K562 (cell line): ENCODE data around the gene ETDC. TPM values are rescaled to one million over a fixed set of nuclear protein-coding genes. Genes with fewer than 3 reads are reported as not detected.

Source experiments
- ATAC-seq: fragments of 200-7000 bp; cut with Tn5 transposase; 3 replicates; pipeline ENCODE4 v1.9.1; 2020; ENCODE audit warnings: moderate library complexity
- BruUV-seq: library from RNA; stranded (reverse); fragments of 400-500 nt; replicated peaks from 2 replicates; lab custom pipeline; 2021; lab: Mats Ljungman, UMichigan
- CTCF ChIA-PET: fragments of 300-600 bp; formaldehyde crosslinking; extraction: SDS; loops from one replicate; lab custom pipeline; 2021; ENCODE audit warnings: low intra/inter-chr PET ratio; lab: Yijun Ruan, JAX
- POLR2A ChIA-PET: fragments of 300-600, 350-650 bp; sonication (Branson Sonifier 250); formaldehyde crosslinking; extraction: SDS; loops from one replicate; lab custom pipeline; 2021; ENCODE audit warnings: antibody characterized with exemption, inconsistent platforms; lab: Yijun Ruan, JAX
- DNase-seq, 4 experiments: peaks; one replicate each; pipeline versions ENCODE4 v3.0.0 to v3.0.0-alpha.2; 2011 to 2018; ENCODE audit warnings: low spot score in 3 of 4, mixed read lengths in 3 of 4; ENCODE audit errors: extremely low read depth in 1 of 4
- FAIRE-seq: peaks from 2 replicates; lab custom pipeline; 2011; peaks lifted over from hg19 to GRCh38; lab: Jason Lieb, UNC
- H2AFZ ChIP-seq: 2 replicates; pipeline ENCODE4 v1.6.0; 2011; ENCODE audit warnings: low read depth, low read length, control low read depth, inconsistent platforms
- H3K27ac ChIP-seq: fragments of 200-600 bp; 3 replicates; pipeline ENCODE4 v1.8.0; 2011; ENCODE audit warnings: low read depth, mild to moderate bottlenecking, control low read depth, inconsistent platforms, low read length, moderate library complexity, mixed read lengths; ENCODE audit errors: extremely low read depth
- H3K27me3 ChIP-seq, 2 experiments: fragments of 300-600 bp in 1 of 2; 2 replicates in 1 of 2; 3 replicates in 1 of 2; pipeline versions ENCODE4 v1.6.0 to v1.8.0; 2011; ENCODE audit warnings: inconsistent platforms in 2 of 2, low read length in 2 of 2, mild to moderate bottlenecking in 1 of 2, mixed read lengths in 1 of 2, moderate library complexity in 1 of 2; ENCODE audit not compliant: control insufficient read depth in 2 of 2, insufficient read depth in 2 of 2
- H3K36me3 ChIP-seq: fragments of 300-600 bp; 3 replicates; pipeline ENCODE4 v1.8.0; 2011; ENCODE audit warnings: mild to moderate bottlenecking, low read length, inconsistent platforms; ENCODE audit not compliant: control insufficient read depth, insufficient read depth
- H3K4me1 ChIP-seq, 2 experiments: fragments of 200-600 bp in 1 of 2; replicated peaks in 1 of 2; 2 replicates in 1 of 2; 3 replicates in 1 of 2; pipeline versions ENCODE4 v1.5.1 to v1.8.0; 2011; ENCODE audit warnings: inconsistent platforms in 2 of 2, low read length in 2 of 2, mild to moderate bottlenecking in 1 of 2, mixed read lengths in 1 of 2, moderate library complexity in 1 of 2; ENCODE audit not compliant: control insufficient read depth in 2 of 2, insufficient read depth in 2 of 2
- H3K4me2 ChIP-seq: 2 replicates; pipeline ENCODE4 v1.6.1; 2011; ENCODE audit warnings: low read length, control low read depth, inconsistent platforms, mixed read lengths; ENCODE audit not compliant: insufficient read depth
- H3K4me3 ChIP-seq: fragments of 200-600 bp; sonication (generic), shearing (Covaris generic); 2 replicates; pipeline ENCODE4 v1.5.1; 2016; ENCODE audit warnings: control low read depth, inconsistent platforms
- H3K79me2 ChIP-seq: fragments of 200-600 bp; 3 replicates; pipeline ENCODE4 v1.8.0; 2011; ENCODE audit warnings: low read length, inconsistent platforms; ENCODE audit not compliant: control insufficient read depth, insufficient read depth
- H3K9ac ChIP-seq, 2 experiments: 2 replicates each; pipeline versions ENCODE4 v1.6.0 to v1.6.1; 2011; ENCODE audit warnings: low read depth in 2 of 2, low read length in 2 of 2, control low read depth in 1 of 2, inconsistent platforms in 1 of 2, mild to moderate bottlenecking in 1 of 2, mixed read lengths in 1 of 2; ENCODE audit not compliant: insufficient read depth in 1 of 2
- H3K9me1 ChIP-seq: one replicate; pipeline ENCODE4 v1.6.0; 2011; ENCODE audit warnings: inconsistent platforms, mild to moderate bottlenecking, low read length, moderate library complexity; ENCODE audit not compliant: control insufficient read depth, insufficient read depth
- H3K9me3 ChIP-seq: replicated peaks from 2 replicates; pipeline ENCODE4 v1.5.1; 2011; ENCODE audit warnings: low read depth, low read length, inconsistent platforms; ENCODE audit not compliant: control insufficient read depth, insufficient read depth
- H4K20me1 ChIP-seq: replicated peaks from 2 replicates; pipeline ENCODE4 v1.6.1; 2011; ENCODE audit warnings: low read length, inconsistent platforms, mixed read lengths; ENCODE audit not compliant: control insufficient read depth, insufficient read depth
- ADNP ChIP-seq: fragments of 200-800 bp; sonication (Bioruptor generic); IDR thresholded peaks from 2 replicates; pipeline ENCODE4 v1.6.1; 2016; ENCODE audit warnings: missing genetic modification characterization, missing compliant biosample characterization
- ATF7 ChIP-seq: fragments of 450-650 bp; IDR thresholded peaks from 2 replicates; pipeline ENCODE4 v1.7.1; 2014; ENCODE audit warnings: mild to moderate bottlenecking, moderate library complexity
- C11orf30 ChIP-seq: fragments of 450-650 bp; IDR thresholded peaks from 2 replicates; pipeline ENCODE4 v1.6.1; 2016; ENCODE audit warnings: low read depth, mild to moderate bottlenecking
- CCAR2 ChIP-seq: fragments of 200-400 bp; formaldehyde crosslinking; IDR thresholded peaks from 2 replicates; pipeline ENCODE4 v1.6.1; 2017; ENCODE audit warnings: mild to moderate bottlenecking, low read depth, low read length
- E2F3 ChIP-seq: fragments of 250-450 bp; sonication (Bioruptor Pico); IDR thresholded peaks from 2 replicates; pipeline ENCODE4 v1.4.0; 2020; ENCODE audit warnings: mild to moderate bottlenecking
- GABPB2 ChIP-seq: fragments of 250-450 bp; sonication (Bioruptor Pico); conservative IDR thresholded peaks from 2 replicates; pipeline ENCODE4 v1.5.1; 2021; ENCODE audit warnings: mild to moderate bottlenecking
- HMG20A ChIP-seq: fragments of 450-650 bp; formaldehyde crosslinking; conservative IDR thresholded peaks from 2 replicates; pipeline ENCODE4 v1.4.0; 2020; ENCODE audit warnings: mild to moderate bottlenecking, mixed read lengths
- ILK ChIP-seq: fragments of 450-650 bp; IDR thresholded peaks from 2 replicates; pipeline ENCODE4 v1.6.1; 2016; ENCODE audit warnings: missing genetic modification characterization, low read depth, mild to moderate bottlenecking, missing compliant biosample characterization, moderate library complexity, borderline replicate concordance
- MAFK ChIP-seq: IDR thresholded peaks from 2 replicates; pipeline ENCODE4 v1.6.1; 2011; ENCODE audit warnings: low read length, improper control_type of control experiment
- RAD21 ChIP-seq, 2 experiments: fragments of 250-450 bp in 1 of 2; fragments of 450-650 bp in 1 of 2; sonication (Bioruptor Pico) in 1 of 2; formaldehyde crosslinking in 1 of 2; IDR thresholded peaks in 1 of 2; conservative IDR thresholded peaks in 1 of 2; 2 replicates each; pipeline versions ENCODE4 v1.4.0 to v1.8.0; 2020 to 2022; ENCODE audit warnings: mild to moderate bottlenecking in 2 of 2, moderate library complexity in 1 of 2
- ZNF584 ChIP-seq: fragments of 200-800 bp; sonication (Bioruptor generic); IDR thresholded peaks from 2 replicates; pipeline ENCODE4 v1.6.1; 2016; ENCODE audit warnings: low read depth, mild to moderate bottlenecking, missing genetic modification characterization, missing compliant biosample characterization
- WGBS: fragments of 100-300 bp; shearing (Covaris generic); methylation state at CpG from one replicate; pipeline ENCODE4 v1.1.6; 2016; ENCODE audit warnings: low coverage, mixed read lengths; ENCODE audit not compliant: insufficient coverage; ENCODE audit errors: missing lambda C conversion rate; 5-methylcytosine and 5-hydroxymethylcytosine counted together
- in situ Hi-C: fragments of 300-500 bp; cut with MboI; formaldehyde crosslinking; loops from 4 replicates; pipeline ENCODE4 v1.15.0; 2018; ENCODE audit warnings: inconsistent platforms, mixed read lengths
- intact Hi-C: fragments of 100-400 bp; cut with micrococcal nuclease; formaldehyde crosslinking; loops from 2 replicates; pipeline ENCODE4 v1.14.2; 2022
- polyA plus RNA-seq, 8 experiments: library from polyadenylated mRNA; depleted of rRNA in 4 of 8; stranded (reverse) in 5 of 8; unstranded in 3 of 8; fragments of >200 nt; fragmentation: Nextera tagmentation in 2 of 8; fragmentation: Illumina TruSeq in 1 of 8; extraction: Ambion mirVana in 2 of 8; extraction: Trizol in 1 of 8; gene quantifications; 2 replicates each; pipeline versions ENCODE4 v1.2.1 to v1.2.3, GENCODE V29; 2011 to 2014; ENCODE audit warnings: inconsistent platforms in 1 of 8, missing spikeins in 1 of 8
- total RNA-seq, 7 experiments: library from RNA; depleted of rRNA in 6 of 7; stranded (reverse); fragments of >200 nt in 6 of 7; fragmentation: Illumina TruSeq in 2 of 7; extraction: Trizol in 2 of 7; gene quantifications; 2 replicates each; pipeline versions ENCODE4 v1.2.1 to v1.2.3, GENCODE V29; 2011 to 2021; ENCODE audit warnings: low replicate concordance in 1 of 7
- TF ChIP-seq, protein P1 (sequence below): fragments of 250-450 bp; sonication (Bioruptor Pico); IDR thresholded peaks from 2 replicates; pipeline ENCODE4 v1.6.1; 2021; ENCODE audit warnings: mild to moderate bottlenecking

ETDC gene
- total and polyA plus RNA-seq, 9 of the 15 experiments (the other 6 are each of a cell fraction or from before 2014, with no cell fraction given), result not detected

DNA sequence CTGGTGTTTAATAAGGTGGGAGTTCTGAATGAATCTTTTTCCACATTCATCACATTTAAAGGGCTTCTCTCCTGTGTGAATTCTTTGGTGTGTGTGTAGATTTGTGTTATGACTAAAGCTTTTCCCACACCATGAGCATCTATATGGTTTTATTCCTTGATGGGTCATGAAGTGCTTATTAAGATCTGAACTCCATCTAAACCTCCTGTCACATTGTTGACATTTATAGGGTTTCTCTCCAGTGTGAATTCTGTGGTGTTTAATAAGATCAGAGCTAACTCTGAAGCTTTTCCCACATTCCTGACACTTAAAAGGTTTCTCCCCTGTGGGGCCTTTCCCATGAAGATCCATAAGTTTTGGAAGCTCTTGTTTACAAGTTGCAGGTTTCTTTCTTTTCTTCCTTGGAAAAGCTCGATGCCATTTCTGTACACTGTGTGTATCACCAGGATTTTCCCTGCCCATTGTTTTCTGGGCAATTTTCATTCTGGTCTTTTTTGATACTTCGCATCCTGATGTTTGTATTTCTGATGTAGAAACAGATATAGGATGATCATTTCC lies 21.9 kb upstream of the ETDC start (continued):
- no peak for TF ChIP-seq ILK
- TF ChIP-seq ZNF584, result no peak
- TF ChIP-seq C11orf30, result no peak
- no peak for TF ChIP-seq HMG20A
- no peak for TF ChIP-seq MAFK

DNA sequence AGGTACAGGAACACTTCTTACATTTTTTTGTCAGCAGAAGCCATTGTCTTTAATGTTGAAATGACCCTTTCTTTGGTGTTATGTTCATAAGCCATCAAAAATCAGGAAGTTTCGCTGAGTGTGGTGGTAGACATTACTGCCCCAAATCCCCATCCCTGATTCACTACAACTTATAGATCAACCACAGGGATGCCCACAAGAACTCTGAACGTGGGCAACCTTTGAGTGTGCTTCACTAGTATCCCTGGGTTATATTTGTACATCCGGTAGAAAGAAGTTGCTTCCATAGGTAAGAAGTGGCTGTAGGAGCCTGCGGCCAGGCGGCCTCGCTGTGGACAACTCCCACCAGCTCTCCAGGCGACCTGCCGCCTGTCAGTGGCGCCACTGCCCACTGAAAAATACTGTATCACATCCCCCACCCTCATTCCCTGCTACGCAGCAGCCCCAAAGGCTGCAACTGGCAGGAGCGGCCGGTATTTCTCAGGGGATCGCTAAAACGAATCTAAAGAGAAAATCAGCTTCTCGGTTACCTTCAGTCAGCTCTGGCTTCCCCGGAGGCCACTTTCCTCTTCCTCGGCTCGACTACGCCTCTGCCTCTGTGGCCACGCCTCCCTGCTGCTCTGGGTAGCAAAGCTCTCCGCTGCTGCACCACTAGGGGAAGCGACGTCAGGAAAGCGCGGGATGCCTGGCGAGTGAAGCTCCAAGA lies 13.9 kb upstream of the ETDC start:
- no peaks in the 10 kb centered on the region for H3K4me1 ChIP-seq
- H3K9ac ChIP-seq, result no peak overlapping the region
- FAIRE-seq (no peak), DNase-seq (no peak), ATAC-seq (no peak)
- no peak overlapping the region for H3K4me2 ChIP-seq
- intact Hi-C loops, result no loop called here
- no peaks in the 10 kb centered on the region for H3K79me2 ChIP-seq
- H4K20me1 ChIP-seq, result no peaks in the 10 kb centered on the region
- no peaks in the 10 kb centered on the region for H3K9me3 ChIP-seq
- in situ Hi-C loops, result no loop called here
- H3K4me3 ChIP-seq, result no peak overlapping the region
- H3K27me3 ChIP-seq, result no peaks in the 10 kb centered on the region
- no peak for TF ChIP-seq RAD21 (CRISPR knock-in tag; conservative IDR thresholded peaks at IDR 0.05 in 1 of 2, IDR thresholded peaks at IDR 0.05 in 1 of 2)
- no peak for TF ChIP-seq ATF7
- no peak for TF ChIP-seq E2F3 (CRISPR knock-in tag)
- TF ChIP-seq CCAR2, result no peak
- TF ChIP-seq, protein P1, sequence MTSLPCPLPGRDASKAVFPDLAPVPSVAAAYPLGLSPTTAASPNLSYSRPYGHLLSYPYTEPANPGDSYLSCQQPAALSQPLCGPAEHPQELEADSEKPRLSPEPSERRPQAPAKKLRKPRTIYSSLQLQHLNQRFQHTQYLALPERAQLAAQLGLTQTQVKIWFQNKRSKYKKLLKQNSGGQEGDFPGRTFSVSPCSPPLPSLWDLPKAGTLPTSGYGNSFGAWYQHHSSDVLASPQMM (CRISPR knock-in tag), result no peak
- no peak for TF ChIP-seq GABPB2 (CRISPR knock-in tag)
- TF ChIP-seq ADNP (tag), result no peak
- H3K36me3 ChIP-seq, result no peaks in the 10 kb centered on the region
- POLR2A ChIA-PET, result no interaction called here
- BruUV-seq, result no TSS peak
- 38% methylated on average over 16 of the region's 26 CpGs for WGBS
- no peak overlapping the region for H2AFZ ChIP-seq
- no peaks in the 10 kb centered on the region for H3K9me1 ChIP-seq
- CTCF ChIA-PET, result no interaction called here
- no peak overlapping the region for H3K27ac ChIP-seq
